ENCODE results near the gene SFXN5.

DNA sequence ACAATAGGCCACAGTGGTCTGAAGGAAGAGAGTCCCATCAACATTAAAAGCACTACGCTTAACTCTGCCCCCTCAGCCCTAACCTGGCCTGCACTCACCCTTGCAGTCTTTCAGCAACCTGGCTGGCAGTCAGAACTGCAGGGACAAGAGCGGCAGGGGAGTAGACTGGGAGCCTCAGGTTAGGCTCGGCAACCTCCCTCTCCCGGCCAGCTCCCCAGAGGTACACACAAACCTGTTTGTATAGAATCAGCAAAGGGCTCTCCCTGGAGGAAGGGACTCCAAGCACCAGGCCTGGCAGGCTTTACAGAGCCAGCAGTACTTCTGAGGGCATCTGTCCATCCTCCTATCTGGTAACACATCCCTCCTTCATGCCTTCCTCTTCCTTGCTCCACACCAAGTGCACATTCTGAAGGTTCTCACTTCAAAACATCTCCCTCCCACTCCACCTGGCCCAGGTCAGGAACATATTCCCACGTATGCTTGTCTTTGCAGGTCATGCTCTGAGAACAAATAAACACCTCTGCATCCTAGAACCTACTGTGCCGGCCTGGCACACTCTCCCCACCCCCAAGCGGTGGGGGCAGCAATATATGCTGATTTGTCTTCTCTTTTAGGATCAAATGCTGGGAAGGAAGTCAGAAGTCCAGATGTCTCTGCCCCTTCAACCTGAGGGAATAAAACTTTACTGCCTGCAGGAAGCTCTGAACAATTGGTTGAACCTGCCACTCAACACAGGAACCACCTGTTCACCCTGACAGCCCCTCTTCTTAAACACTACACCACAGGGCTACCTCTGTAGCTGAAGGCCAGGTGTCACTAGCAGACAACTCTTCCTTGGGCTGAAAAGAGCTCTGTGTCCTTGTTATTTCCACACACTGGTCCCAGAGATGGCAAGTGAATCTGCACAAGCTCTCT is 12.6 kb upstream of the SFXN5 start:
- TF ChIP-seq CHD1 (IDR thresholded peaks at IDR 0.05; ENCODE audit: low read depth, low read length): no peak
- no peak for TF ChIP-seq SIX5 (IDR thresholded peaks at IDR 0.05; ENCODE audit: low read depth, low read length)
- no peak for TF ChIP-seq CTCF (IDR thresholded peaks at IDR 0.05; ENCODE audit: control extremely low read depth in 1 of 3, insufficient read depth in 1 of 3, low read depth in 1 of 3, low read length in 3 of 3)
